ENCODE data around the gene ARL14. TPM values are rescaled to one million over a fixed set of nuclear protein-coding genes. Genes with fewer than 3 reads are reported as not detected.

The ARL14 gene
- total RNA-seq, 1 experiment from 2014 or later = not detected

DNA sequence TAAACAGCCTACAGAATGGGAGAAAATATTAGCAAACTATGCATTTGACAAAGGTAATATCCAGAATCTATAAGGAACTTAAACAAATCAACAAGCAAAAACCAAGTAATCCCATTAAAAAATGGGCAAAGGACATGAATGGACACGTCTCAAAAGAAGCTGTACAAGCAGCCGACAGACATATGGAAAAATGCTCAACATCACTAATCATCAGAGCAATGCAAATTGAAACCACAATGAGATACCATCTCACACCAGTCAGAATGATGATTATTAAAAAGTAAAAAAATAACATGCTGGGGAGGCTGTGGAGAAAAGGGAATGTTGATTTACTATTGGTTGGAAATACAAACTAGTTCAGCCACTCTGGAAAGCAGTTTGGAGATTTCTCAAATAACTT, 48.4 kb downstream of the ARL14 start (continued):
- TF ChIP-seq, protein P1, sequence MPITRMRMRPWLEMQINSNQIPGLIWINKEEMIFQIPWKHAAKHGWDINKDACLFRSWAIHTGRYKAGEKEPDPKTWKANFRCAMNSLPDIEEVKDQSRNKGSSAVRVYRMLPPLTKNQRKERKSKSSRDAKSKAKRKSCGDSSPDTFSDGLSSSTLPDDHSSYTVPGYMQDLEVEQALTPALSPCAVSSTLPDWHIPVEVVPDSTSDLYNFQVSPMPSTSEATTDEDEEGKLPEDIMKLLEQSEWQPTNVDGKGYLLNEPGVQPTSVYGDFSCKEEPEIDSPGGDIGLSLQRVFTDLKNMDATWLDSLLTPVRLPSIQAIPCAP (CRISPR knock-in tag; IDR thresholded peaks at IDR 0.05) = no peak

Other genes starting within 250 kb of the ARL14 start
- 32.4 to 38.5 TPM (median 36.8 TPM) in 3 replicates for gene TRIM59, start 227.4 kb upstream of the ARL14 start, total RNA-seq (2021)
- gene KPNA4, start 111.6 kb upstream of the ARL14 start, total RNA-seq (2021) = 48.5 to 54.5 TPM (median 52.2 TPM) in 3 replicates
- 16.0 to 18.1 TPM (median 16.1 TPM) in 3 replicates for gene PPM1L, start 79.1 kb downstream of the ARL14 start, total RNA-seq (2021)